GM19035 (cell line): ENCODE results near the gene SLC37A1.
"Not testable (repeated sequence)": the region's sequence is repeated elsewhere in the genome, so short reads cannot be mapped to it uniquely, and the experiment has no call there.

Experiments used
- ATAC-seq: cut with Tn5 transposase; IDR thresholded peaks from one replicate; pipeline ENCODE4 v1.9.1; 2021; ENCODE audit not compliant: unreplicated experiment

SLC37A1 gene

GRCh38 chr21:42614811-42615351 is 101.2 kb downstream of the SLC37A1 start:
- ATAC-seq: no peak

- ATAC-seq: not testable (repeated sequence)
These were observed 101.7 kb downstream of the SLC37A1 start for GRCh38 chr21:42615377-42615776.

GRCh38 chr21:42615924-42616323 is 102.3 kb downstream of the SLC37A1 start:
- no peak for ATAC-seq

GRCh38 chr21:42616446-42616845 is 102.8 kb downstream of the SLC37A1 start:
- ATAC-seq: no peak

- no peak for ATAC-seq
These were observed 103.3 kb downstream of the SLC37A1 start for GRCh38 chr21:42616941-42617340.

- no peak for ATAC-seq
These were observed 103.8 kb downstream of the SLC37A1 start for GRCh38 chr21:42617486-42617885.

- no peak for ATAC-seq
These were observed 105.1 kb downstream of the SLC37A1 start for GRCh38 chr21:42618707-42619102.

- no peak for ATAC-seq
These were observed 105.5 kb downstream of the SLC37A1 start for GRCh38 chr21:42619166-42619565.

GRCh38 chr21:42619841-42620240 is 106.2 kb downstream of the SLC37A1 start:
- ATAC-seq: no peak

- ATAC-seq: no peak
These were observed 107.6 kb downstream of the SLC37A1 start for GRCh38 chr21:42621166-42621818.

- ATAC-seq: no peak
These were observed 108.1 kb downstream of the SLC37A1 start for GRCh38 chr21:42621819-42622177.

- no peak for ATAC-seq
These were observed 108.6 kb downstream of the SLC37A1 start for GRCh38 chr21:42622284-42622683.

- no peak for ATAC-seq
These were observed 110.0 kb downstream of the SLC37A1 start for GRCh38 chr21:42623694-42624093.

- ATAC-seq: no peak
These were observed 110.6 kb downstream of the SLC37A1 start for GRCh38 chr21:42624095-42624790.

- no peak for ATAC-seq
These were observed 111.3 kb downstream of the SLC37A1 start for GRCh38 chr21:42624936-42625335.

- no peak for ATAC-seq
These were observed 112.5 kb downstream of the SLC37A1 start for GRCh38 chr21:42626171-42626570.

- no peak for ATAC-seq
These were observed 114.1 kb downstream of the SLC37A1 start for GRCh38 chr21:42627527-42628289.

- ATAC-seq: not testable (repeated sequence)
These were observed 114.9 kb downstream of the SLC37A1 start for GRCh38 chr21:42628466-42629061.

- no peak for ATAC-seq
These were observed 116.4 kb downstream of the SLC37A1 start for GRCh38 chr21:42629933-42630589.

GRCh38 chr21:42630626-42631025 is 117.0 kb downstream of the SLC37A1 start:
- no peak for ATAC-seq
